Activated naive CD4-positive, alpha-beta T cell (primary cell): ENCODE results near the gene GIMAP2.
A peak's percentile ranks its signal among the peaks of the same experiment; 100 is the strongest.
"Not testable (repeated sequence)": the region's sequence is repeated elsewhere in the genome, so short reads cannot be mapped to it uniquely, and the experiment has no call there.

ENCODE experiments used
- DNase-seq, 4 experiments: peaks; one replicate each; lab custom pipeline; 2025; lab: John Stamatoyannopoulos, UW

Gene GIMAP2

DNA sequence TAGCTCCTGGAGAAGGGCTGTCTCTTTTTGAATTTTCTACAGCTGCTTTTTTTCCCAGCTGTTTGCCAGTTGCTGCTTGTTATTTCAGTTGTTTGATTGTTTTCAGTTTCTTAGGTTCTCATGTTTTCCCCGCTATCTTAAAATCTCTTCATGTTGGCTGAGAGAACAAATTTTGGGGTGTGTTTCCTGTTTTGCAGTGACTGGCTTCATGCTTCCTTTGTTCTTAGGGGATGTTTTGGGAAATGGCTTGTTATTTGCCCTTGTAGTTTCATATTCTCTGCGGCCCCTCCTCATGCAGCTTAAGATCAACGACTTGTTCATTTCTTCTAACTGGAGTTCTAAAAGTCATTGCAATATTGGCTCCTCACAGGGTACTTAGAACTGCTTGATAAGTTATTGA lies 8.7 kb upstream of the GIMAP2 start:
- DNase-seq = not testable (repeated sequence)

DNA sequence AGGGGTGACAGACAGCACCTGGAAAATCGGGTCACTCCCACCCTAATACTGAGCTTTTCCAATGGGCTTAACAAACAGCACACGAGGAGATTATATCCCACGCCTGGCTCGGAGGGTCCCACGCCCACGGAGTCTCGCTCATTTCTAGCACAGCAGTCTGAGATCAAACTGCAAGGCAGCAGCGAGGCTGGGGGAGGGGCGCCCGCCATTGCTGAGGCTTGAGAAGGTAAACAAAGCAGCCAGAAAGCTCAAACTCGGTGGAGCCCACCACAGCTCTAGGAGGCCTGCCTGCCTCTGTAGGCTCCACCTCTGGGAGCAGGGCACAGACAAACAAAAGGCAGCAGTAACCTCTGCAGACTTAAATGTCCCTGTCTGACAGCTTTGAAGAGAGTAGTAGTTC lies 6.9 kb upstream of the GIMAP2 start:
- DNase-seq = peak in 1 of 4 experiments; percentile 21

GRCh38 chr7:150680364-150680763 lies 5.1 kb upstream of the GIMAP2 start:
- not testable (repeated sequence) for DNase-seq

GRCh38 chr7:150686030-150686631 lies 625 bp downstream of the GIMAP2 start:
- no peak for DNase-seq

DNA sequence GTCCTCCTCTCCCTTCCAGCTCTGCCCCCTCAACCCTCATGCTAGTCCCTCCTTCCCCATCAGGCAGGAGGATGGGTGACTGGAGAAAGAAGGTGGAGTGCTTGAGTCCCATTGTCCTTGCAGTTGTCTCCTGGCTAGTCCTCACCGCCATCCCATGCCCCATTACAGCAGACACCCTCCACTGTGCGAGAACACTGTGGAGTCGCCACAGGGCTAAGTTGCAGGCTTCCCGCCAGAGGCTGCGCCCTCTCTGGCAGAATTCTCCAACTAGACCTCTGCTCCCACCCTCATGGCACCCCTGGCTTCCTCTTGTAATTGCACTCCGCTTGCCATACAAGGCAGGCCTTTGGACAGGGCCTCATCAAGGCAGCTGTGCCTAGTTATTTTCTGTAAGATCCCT lies 3.1 kb downstream of the GIMAP2 start:
- DNase-seq = no peak

GRCh38 chr7:150695654-150696053 lies 10.1 kb downstream of the GIMAP2 start:
- DNase-seq = no peak

GRCh38 chr7:150703209-150703608 lies 17.7 kb downstream of the GIMAP2 start:
- DNase-seq = no peak

GRCh38 chr7:150715293-150715692 lies 29.8 kb downstream of the GIMAP2 start:
- no peak for DNase-seq

DNA sequence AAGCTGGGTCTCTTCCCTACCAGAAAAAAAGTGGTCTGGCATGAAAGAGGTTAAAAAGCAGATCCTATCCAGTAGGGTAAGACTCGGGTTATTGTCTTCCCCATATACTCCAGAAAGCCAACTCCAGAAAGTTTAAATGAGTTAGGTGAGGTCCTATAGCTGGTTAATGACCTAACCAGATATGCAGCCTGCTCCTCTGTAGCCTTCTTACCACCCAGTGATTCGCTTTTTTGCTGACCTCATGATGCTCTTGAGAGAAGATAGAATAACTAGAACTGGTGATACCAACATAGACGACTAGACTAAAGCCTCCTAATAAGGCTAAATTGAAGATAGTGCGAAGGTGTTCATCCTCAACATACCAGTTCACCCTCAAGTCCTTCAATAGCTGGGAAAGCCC lies 30.2 kb downstream of the GIMAP2 start:
- DNase-seq = no peak

- peak in 2 of 4 experiments; percentile 59 to 63 for DNase-seq
Observed at GRCh38 chr7:150716368-150716767, 30.9 kb downstream of the GIMAP2 start, which contains the start of gene GIMAP1. GIMAP1 (plus strand) TSS chr7:150716613; CDS start chr7:150719048, 2,435 bp downstream.

DNA sequence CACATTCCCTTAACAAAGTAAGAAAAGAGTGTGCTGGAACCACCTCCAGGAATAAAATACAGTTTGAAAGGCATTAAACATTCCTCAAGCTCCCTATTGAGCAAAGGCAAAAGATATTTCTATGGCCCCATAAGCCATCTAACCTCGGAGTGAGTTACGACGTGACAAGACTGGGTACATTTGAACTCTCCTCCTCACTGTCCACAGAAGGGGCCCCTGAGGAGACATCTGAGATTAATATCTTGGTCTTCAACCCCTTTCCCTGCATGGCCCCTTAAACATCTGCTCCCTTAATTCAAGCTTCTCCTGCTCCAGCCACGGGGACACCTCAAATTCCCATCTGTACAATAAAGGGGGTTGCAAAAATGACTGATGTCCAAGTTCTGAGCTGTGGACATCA lies 31.4 kb downstream of the GIMAP2 start:
- no peak for DNase-seq

DNA sequence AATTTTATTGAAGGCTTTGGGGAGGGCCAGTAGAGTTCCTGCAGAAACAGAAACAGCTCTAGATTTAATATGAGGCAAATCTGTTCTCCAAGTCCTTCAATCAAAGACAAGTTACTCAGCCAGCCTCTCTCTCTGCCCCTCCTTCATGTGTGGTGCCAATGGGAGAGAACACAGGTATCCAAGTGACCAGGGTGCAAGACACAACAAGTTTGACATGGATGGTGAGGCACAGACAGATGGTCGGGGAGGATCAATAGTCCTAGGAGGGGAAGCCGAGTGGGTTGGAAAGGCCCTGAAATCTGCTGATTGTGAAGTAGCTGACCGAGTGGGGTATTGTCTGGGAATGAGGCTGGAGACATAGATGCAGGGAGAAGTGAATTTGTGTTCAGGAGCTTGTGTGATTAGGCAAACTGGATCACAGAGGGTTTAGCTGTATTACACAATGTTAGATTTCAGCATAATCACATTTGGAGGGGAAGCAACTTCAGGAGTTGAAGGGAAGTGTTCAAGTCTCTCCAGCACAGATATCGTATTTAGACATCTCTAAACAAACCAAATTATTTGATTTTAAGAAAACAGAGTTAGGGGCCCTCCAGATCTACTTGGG lies 32.4 kb downstream of the GIMAP2 start:
- no peak for DNase-seq

DNA sequence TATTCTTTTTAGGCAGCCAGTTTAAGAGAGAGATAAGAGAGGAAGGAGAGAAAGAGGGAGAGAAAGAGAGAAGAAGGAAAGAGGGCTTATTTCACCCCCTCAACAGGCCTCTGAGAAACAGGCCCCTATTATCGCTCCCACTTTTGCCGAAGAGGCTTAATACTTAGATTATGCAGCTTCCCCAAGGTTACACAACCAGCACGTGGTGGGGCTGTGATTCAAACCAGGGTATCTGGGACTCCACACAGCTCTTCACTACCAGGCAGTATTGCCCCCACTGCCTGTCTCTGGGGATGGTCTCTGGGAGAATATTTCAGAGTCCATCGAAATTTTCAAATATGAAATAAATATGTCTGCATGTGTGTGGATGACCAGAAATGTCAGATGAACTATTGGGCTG lies 33.9 kb downstream of the GIMAP2 start:
- no peak for DNase-seq

GRCh38 chr7:150719960-150720891 lies 34.7 kb downstream of the GIMAP2 start:
- no peak for DNase-seq

DNA sequence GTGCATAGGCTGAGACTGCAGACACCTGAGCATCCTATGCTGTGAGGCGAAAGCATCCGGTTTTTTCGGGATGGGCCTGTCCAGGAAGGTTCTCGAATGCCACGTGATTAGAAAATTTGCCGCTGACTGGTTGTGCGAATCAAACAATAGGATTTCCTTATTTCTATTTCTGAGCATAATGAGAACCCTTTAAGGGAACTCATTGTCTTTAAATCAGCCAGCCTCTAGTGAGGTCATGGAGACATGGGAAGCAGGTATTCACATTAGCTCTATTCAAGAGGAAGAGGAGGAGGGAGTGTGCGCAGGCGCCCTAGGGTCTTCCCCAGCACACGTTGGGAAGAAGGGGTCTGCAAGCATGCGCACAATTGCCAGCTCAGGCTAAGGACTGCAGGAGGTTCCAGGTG lies 36.5 kb downstream of the GIMAP2 start:
- DNase-seq = no peak

- DNase-seq = no peak
Observed at GRCh38 chr7:150722431-150722931, 37.0 kb downstream of the GIMAP2 start.

- DNase-seq = no peak
Observed at GRCh38 chr7:150723467-150723866, 38.0 kb downstream of the GIMAP2 start.

- DNase-seq = no peak
Observed at GRCh38 chr7:150727381-150727780, 41.9 kb downstream of the GIMAP2 start.

GRCh38 chr7:150728011-150728410 lies 42.5 kb downstream of the GIMAP2 start:
- DNase-seq = no peak

- no peak for DNase-seq
Observed at GRCh38 chr7:150728609-150729008, 43.1 kb downstream of the GIMAP2 start.

- DNase-seq = no peak
Observed at GRCh38 chr7:150731916-150732315, 46.4 kb downstream of the GIMAP2 start.

- no peak for DNase-seq
Observed at GRCh38 chr7:150732786-150733481, 47.4 kb downstream of the GIMAP2 start.
